DMS53 treated with DMSO at 0.1 percent for 48 hours (cell line): ENCODE results near the gene SGPP2.
"Not testable (repeated sequence)": the region's sequence is repeated elsewhere in the genome, so short reads cannot be mapped to it uniquely, and the experiment has no call there.

Experiments used
- DNase-seq: peaks from one replicate; lab custom pipeline; 2025; ENCODE audit not compliant: unreplicated experiment; lab: John Stamatoyannopoulos, UW

SGPP2 gene

GRCh38 chr2:222575618-222576017 lies 151.3 kb downstream of the SGPP2 start:
- DNase-seq = no peak

- DNase-seq = no peak
Measured at GRCh38 chr2:222576171-222577081, 152.1 kb downstream of the SGPP2 start.

GRCh38 chr2:222577341-222577740 lies 153.0 kb downstream of the SGPP2 start:
- DNase-seq = no peak

- no peak for DNase-seq
Measured at GRCh38 chr2:222582928-222583327, 158.6 kb downstream of the SGPP2 start.

- not testable (repeated sequence) for DNase-seq
Measured at GRCh38 chr2:222584589-222584988, 160.2 kb downstream of the SGPP2 start.

GRCh38 chr2:222591661-222592060 lies 167.3 kb downstream of the SGPP2 start:
- DNase-seq = no peak

- no peak for DNase-seq
Measured at GRCh38 chr2:222592176-222592575, 167.8 kb downstream of the SGPP2 start.

GRCh38 chr2:222594679-222595078 lies 170.3 kb downstream of the SGPP2 start:
- DNase-seq = no peak

GRCh38 chr2:222595581-222595980 lies 171.2 kb downstream of the SGPP2 start:
- no peak for DNase-seq

GRCh38 chr2:222598611-222599010 lies 174.3 kb downstream of the SGPP2 start:
- no peak for DNase-seq

- no peak for DNase-seq
Measured at GRCh38 chr2:222603501-222603900, 179.2 kb downstream of the SGPP2 start.

GRCh38 chr2:222604749-222605515 lies 180.6 kb downstream of the SGPP2 start:
- no peak for DNase-seq

- DNase-seq = no peak
Measured at GRCh38 chr2:222606306-222606705, 182.0 kb downstream of the SGPP2 start.

GRCh38 chr2:222608081-222608480 lies 183.7 kb downstream of the SGPP2 start:
- no peak for DNase-seq

GRCh38 chr2:222609381-222609780 lies 185.0 kb downstream of the SGPP2 start:
- no peak for DNase-seq
